ENCODE results near the gene CST9.

GRCh38 chr20:23644164-23644563 is 38.4 kb upstream of the CST9 start:
- TF ChIP-seq SIN3A (IDR thresholded peaks at IDR 0.05; ENCODE audit: borderline replicate concordance, low read depth, low read length) (no peak), POLR2A (IDR thresholded peaks at IDR 0.05; ENCODE audit: insufficient read depth in 1 of 2, low read depth in 2 of 2, low read length in 2 of 2) (no peak), USF2 (IDR thresholded peaks at IDR 0.05; ENCODE audit: low read depth, low read length) (no peak), USF2 (CRISPR knock-in tag; IDR thresholded peaks at IDR 0.05; ENCODE audit: borderline replicate concordance) (no peak), SMC3 (IDR thresholded peaks at IDR 0.05; ENCODE audit: low read length) (no peak), CREB1 (IDR thresholded peaks at IDR 0.05) (no peak), CREB1 (CRISPR knock-in tag; IDR thresholded peaks at IDR 0.05) (no peak), ZC3H13 (CRISPR knock-in tag; IDR thresholded peaks at IDR 0.05) (no peak), FOXK2 (IDR thresholded peaks at IDR 0.05) (no peak), EZH2 (conservative IDR thresholded peaks at IDR 0.05; ENCODE audit: low read depth, low read length) (no peak), ZSCAN31 (CRISPR knock-in tag; IDR thresholded peaks at IDR 0.05; ENCODE audit: low read depth) (no peak)

Measured in HepG2 (cell line).